HEK293 (cell line): Measurements from ENCODE around the gene DPEP3.

Source experiments
- EGR2 ChIP-seq: fragments of 450-650 bp; formaldehyde crosslinking; IDR thresholded peaks from 2 replicates; pipeline ENCODE4 v1.5.1; 2016; ENCODE audit warnings: low read depth, missing biosample characterization, missing genetic modification characterization
- ELK4 ChIP-seq: IDR thresholded peaks from 2 replicates; pipeline ENCODE4 v1.6.1; 2011; ENCODE audit warnings: mild to moderate bottlenecking, low read depth, low read length, borderline replicate concordance
- GLIS2 ChIP-seq: fragments of 450-650 bp; formaldehyde crosslinking; IDR thresholded peaks from 2 replicates; pipeline ENCODE4 v1.5.1; 2016; ENCODE audit warnings: missing biosample characterization, missing genetic modification characterization
- HOXC10 ChIP-seq: sonication (generic); formaldehyde crosslinking; IDR thresholded peaks from 2 replicates; pipeline ENCODE4 v1.8.1; 2023; ENCODE audit warnings: mild to moderate bottlenecking, missing genetic modification reagents
- IKZF3 ChIP-seq: fragments of 450-650 bp; IDR thresholded peaks from 2 replicates; pipeline ENCODE4 v1.5.0; 2018; ENCODE audit warnings: missing biosample characterization, mild to moderate bottlenecking, missing genetic modification characterization, moderate library complexity
- KLF1 ChIP-seq: fragments of 450-650 bp; formaldehyde crosslinking; IDR thresholded peaks from 2 replicates; pipeline ENCODE4 v1.5.1; 2016; ENCODE audit warnings: missing biosample characterization, missing genetic modification characterization
- KLF10 ChIP-seq: fragments of 450-650 bp; IDR thresholded peaks from 2 replicates; pipeline ENCODE4 v1.5.1; 2018; ENCODE audit warnings: missing biosample characterization, mild to moderate bottlenecking, missing genetic modification characterization
- KLF7 ChIP-seq: fragments of 450-650 bp; formaldehyde crosslinking; IDR thresholded peaks from 2 replicates; pipeline ENCODE4 v1.5.1; 2016; ENCODE audit warnings: missing biosample characterization, missing genetic modification characterization, borderline replicate concordance
- KLF9 ChIP-seq: fragments of 450-650 bp; formaldehyde crosslinking; IDR thresholded peaks from 2 replicates; pipeline ENCODE4 v1.5.1; 2016; ENCODE audit warnings: missing biosample characterization, missing genetic modification characterization, low read depth
- PRDM10 ChIP-seq: fragments of 450-650 bp; formaldehyde crosslinking; IDR thresholded peaks from 2 replicates; pipeline ENCODE4 v1.5.1; 2016; ENCODE audit warnings: missing biosample characterization, missing genetic modification characterization
- SCRT1 ChIP-seq: fragments of 450-650 bp; formaldehyde crosslinking; IDR thresholded peaks from 2 replicates; pipeline ENCODE4 v1.5.1; 2016; ENCODE audit warnings: missing biosample characterization, missing genetic modification characterization, borderline replicate concordance
- SP3 ChIP-seq: fragments of 450-650 bp; formaldehyde crosslinking; IDR thresholded peaks from 2 replicates; pipeline ENCODE4 v1.5.1; 2016; ENCODE audit warnings: missing biosample characterization, missing genetic modification characterization
- SP7 ChIP-seq: fragments of 450-650 bp; formaldehyde crosslinking; IDR thresholded peaks from 2 replicates; pipeline ENCODE4 v1.5.1; 2016; ENCODE audit warnings: missing biosample characterization, missing genetic modification characterization
- ZBTB44 ChIP-seq: fragments of 450-650 bp; IDR thresholded peaks from 2 replicates; pipeline ENCODE4 v1.5.1; 2018; ENCODE audit warnings: missing biosample characterization, mild to moderate bottlenecking, missing genetic modification characterization
- ZFP37 ChIP-seq: fragments of 450-650 bp; formaldehyde crosslinking; IDR thresholded peaks from 2 replicates; pipeline ENCODE4 v1.5.1; 2016; ENCODE audit warnings: missing biosample characterization, missing genetic modification characterization
- ZNF121 ChIP-seq: fragments of 450-650 bp; formaldehyde crosslinking; IDR thresholded peaks from 2 replicates; pipeline ENCODE4 v1.5.1; 2016; ENCODE audit warnings: missing biosample characterization, missing genetic modification characterization
- ZNF223 ChIP-seq: fragments of 450-650 bp; formaldehyde crosslinking; IDR thresholded peaks from 2 replicates; pipeline ENCODE4 v1.5.1; 2016; ENCODE audit warnings: missing biosample characterization, missing genetic modification characterization
- ZNF23 ChIP-seq: fragments of 450-650 bp; formaldehyde crosslinking; IDR thresholded peaks from 2 replicates; pipeline ENCODE4 v1.5.1; 2016; ENCODE audit warnings: missing biosample characterization, missing genetic modification characterization, borderline replicate concordance
- ZNF280D ChIP-seq: fragments of 450-650 bp; formaldehyde crosslinking; IDR thresholded peaks from 2 replicates; pipeline ENCODE4 v1.5.1; 2016; ENCODE audit warnings: missing biosample characterization, missing genetic modification characterization
- ZNF335 ChIP-seq: fragments of 450-650 bp; formaldehyde crosslinking; conservative IDR thresholded peaks from 2 replicates; pipeline ENCODE4 v1.5.1; 2016; ENCODE audit warnings: missing biosample characterization, missing genetic modification characterization
- ZNF433 ChIP-seq: fragments of 450-650 bp; formaldehyde crosslinking; IDR thresholded peaks from 2 replicates; pipeline ENCODE4 v1.5.1; 2016; ENCODE audit warnings: missing biosample characterization, missing genetic modification characterization, low read depth
- ZNF530 ChIP-seq: fragments of 450-650 bp; formaldehyde crosslinking; IDR thresholded peaks from 2 replicates; pipeline ENCODE4 v1.5.1; 2016; ENCODE audit warnings: low read depth, missing biosample characterization, missing genetic modification characterization
- ZNF624 ChIP-seq: fragments of 450-650 bp; formaldehyde crosslinking; IDR thresholded peaks from 2 replicates; pipeline ENCODE4 v1.5.1; 2017; ENCODE audit warnings: missing biosample characterization, missing genetic modification characterization
- ZNF660 ChIP-seq: fragments of 450-650 bp; IDR thresholded peaks from 2 replicates; pipeline ENCODE4 v1.5.1; 2018; ENCODE audit warnings: missing biosample characterization, mild to moderate bottlenecking, missing genetic modification characterization
- ZNF701 ChIP-seq: fragments of 450-650 bp; formaldehyde crosslinking; IDR thresholded peaks from 2 replicates; pipeline ENCODE4 v1.5.1; 2016; ENCODE audit warnings: missing biosample characterization, missing genetic modification characterization
- ZNF843 ChIP-seq: fragments of 450-650 bp; formaldehyde crosslinking; IDR thresholded peaks from 2 replicates; pipeline ENCODE4 v1.5.1; 2016; ENCODE audit warnings: missing biosample characterization, missing genetic modification characterization
- TF ChIP-seq, protein P1 (sequence below): fragments of 450-650 bp; formaldehyde crosslinking; IDR thresholded peaks from 2 replicates; pipeline ENCODE4 v1.5.1; 2016; ENCODE audit warnings: missing biosample characterization, missing genetic modification characterization

The DPEP3 gene

DNA sequence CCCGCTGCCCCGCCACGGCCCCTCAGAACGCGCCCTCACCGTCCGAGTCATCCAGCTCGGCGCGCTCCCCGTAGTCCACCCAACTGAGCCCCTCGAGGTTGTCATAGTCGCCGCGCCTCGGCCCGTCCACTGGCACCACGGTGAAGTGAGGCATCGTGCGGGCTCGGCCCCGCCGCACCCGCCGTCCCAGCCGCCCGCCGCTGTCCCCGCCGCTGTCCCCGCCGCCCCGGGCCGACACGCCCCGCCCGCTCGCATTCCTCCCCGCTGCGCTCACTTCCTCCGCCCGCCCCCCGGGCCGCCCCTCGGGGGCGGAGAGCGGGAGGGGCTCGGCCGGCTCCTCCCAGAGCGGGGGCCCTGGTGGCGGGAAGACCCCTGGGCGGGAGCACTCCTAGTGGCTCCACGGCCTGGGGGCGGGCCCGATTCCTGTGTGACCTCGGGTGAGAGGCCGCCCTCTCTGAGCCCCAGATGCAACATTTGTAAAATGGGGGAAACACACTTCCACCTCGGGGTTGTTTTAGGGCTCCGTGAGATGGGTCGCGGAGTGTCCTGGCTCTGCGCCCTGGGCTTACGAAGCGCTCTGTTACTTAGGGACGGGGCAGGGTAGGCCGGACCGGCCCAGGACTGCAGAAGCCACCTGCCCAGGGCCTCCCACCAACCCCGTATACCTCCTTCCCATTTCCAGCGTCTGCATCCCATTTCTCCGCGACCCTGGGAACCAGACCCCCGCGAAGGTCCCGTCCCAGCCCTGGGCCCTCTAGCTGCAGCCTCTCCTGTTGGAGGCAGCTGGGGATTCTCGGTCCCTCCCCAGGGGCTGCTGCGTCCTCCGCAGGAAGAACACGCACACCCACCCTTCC, 11.7 kb downstream of the DPEP3 start, which contains the start of gene SLC12A4 (continued):
- TF ChIP-seq KLF7 (tag by site-specific recombination) (peak; percentile 33; the same call in 1 of the 2 replicates), SP7 (tag by site-specific recombination) (peak; percentile 68), ZBTB44 (0 out of 2 replicates have a peak, but pooled peaks have one; percentile 5), ZFP37 (tag by site-specific recombination) (no peak), SCRT1 (tag by site-specific recombination) (no peak), GLIS2 (tag by site-specific recombination) (peak; percentile 41; the same call in 1 of the 2 replicates), PRDM10 (0 out of 2 replicates have a peak, but pooled peaks have one; percentile 6), ZNF433 (tag by site-specific recombination) (no peak), EGR2 (tag by site-specific recombination) (peak; percentile 35; the same call in 1 of the 2 replicates), SP3 (tag by site-specific recombination) (peak; percentile 95), ZNF624 (no peak), KLF10 (tag by site-specific recombination) (peak; percentile 81), KLF9 (tag by site-specific recombination) (peak; percentile 87), ZNF701 (tag by site-specific recombination) (no peak), ZNF23 (tag by site-specific recombination) (no peak), ZNF280D (tag by site-specific recombination) (no peak), ELK4 (no peak), KLF1 (peak; percentile 73), ZNF843 (tag by site-specific recombination) (0 out of 2 replicates have a peak, but pooled peaks have one; percentile 21), HOXC10 (CRISPR knock-in tag) (no peak), ZNF223 (tag by site-specific recombination) (no peak), ZNF121 (tag by site-specific recombination) (peak; percentile 92), ZNF530 (tag by site-specific recombination) (no peak), IKZF3 (no peak), ZNF660 (tag by site-specific recombination) (0 out of 2 replicates have a peak, but pooled peaks have one; percentile 21), ZNF335 (tag by site-specific recombination) (peak; percentile 57)
- TF ChIP-seq, protein P1, sequence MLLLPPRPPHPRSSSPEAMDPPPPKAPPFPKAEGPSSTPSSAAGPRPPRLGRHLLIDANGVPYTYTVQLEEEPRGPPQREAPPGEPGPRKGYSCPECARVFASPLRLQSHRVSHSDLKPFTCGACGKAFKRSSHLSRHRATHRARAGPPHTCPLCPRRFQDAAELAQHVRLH (tag by site-specific recombination) = peak; percentile 77; the same call in 1 of the 2 replicates
